ENCODE measurements around the gene SCNN1A.

DNA sequence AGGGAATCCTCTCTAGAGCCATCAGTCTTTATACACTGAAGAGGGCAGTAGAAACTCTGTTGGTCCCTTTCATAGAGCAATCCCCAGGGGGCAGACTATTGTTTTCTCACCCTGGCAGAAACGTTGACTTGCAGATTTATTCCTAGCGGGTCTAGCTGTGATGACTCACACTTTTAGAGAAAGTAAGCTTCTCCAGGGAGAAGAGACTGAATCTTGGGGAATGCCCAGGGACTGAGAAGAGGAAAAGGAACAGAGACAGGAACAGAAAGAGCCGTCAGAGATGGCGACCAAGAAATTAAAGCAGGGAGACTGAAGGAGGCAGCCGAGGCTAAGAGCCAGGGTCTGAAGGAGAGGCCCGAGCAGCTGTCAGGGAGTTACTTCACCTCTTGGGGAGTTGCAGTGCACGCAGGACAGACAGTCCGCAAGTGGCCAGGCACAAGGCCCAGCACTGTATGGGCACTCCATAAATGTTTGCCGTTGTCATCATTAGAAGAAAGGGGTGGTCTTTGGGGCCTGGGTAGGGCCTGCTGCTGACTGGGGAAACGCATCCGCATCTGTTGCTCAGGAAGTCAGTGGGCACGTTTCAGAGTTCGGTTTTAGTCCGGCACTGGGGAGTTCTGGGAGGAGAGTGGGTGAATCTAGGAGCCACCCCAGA lies 51.9 kb downstream of the SCNN1A start:
- TF ChIP-seq, protein P1, sequence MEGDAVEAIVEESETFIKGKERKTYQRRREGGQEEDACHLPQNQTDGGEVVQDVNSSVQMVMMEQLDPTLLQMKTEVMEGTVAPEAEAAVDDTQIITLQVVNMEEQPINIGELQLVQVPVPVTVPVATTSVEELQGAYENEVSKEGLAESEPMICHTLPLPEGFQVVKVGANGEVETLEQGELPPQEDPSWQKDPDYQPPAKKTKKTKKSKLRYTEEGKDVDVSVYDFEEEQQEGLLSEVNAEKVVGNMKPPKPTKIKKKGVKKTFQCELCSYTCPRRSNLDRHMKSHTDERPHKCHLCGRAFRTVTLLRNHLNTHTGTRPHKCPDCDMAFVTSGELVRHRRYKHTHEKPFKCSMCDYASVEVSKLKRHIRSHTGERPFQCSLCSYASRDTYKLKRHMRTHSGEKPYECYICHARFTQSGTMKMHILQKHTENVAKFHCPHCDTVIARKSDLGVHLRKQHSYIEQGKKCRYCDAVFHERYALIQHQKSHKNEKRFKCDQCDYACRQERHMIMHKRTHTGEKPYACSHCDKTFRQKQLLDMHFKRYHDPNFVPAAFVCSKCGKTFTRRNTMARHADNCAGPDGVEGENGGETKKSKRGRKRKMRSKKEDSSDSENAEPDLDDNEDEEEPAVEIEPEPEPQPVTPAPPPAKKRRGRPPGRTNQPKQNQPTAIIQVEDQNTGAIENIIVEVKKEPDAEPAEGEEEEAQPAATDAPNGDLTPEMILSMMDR (conservative IDR thresholded peaks at IDR 0.05; ENCODE audit: low read depth, low read length): peak; percentile 84
- TF ChIP-seq SMC3 (IDR thresholded peaks at IDR 0.05; ENCODE audit: low read depth, low read length) (peak; percentile 75), POLR2A (IDR thresholded peaks at IDR 0.05; ENCODE audit: low read depth, low read length) (no peak; the same call in 1 of the 2 replicates), MXI1 (IDR thresholded peaks at IDR 0.05; ENCODE audit: borderline replicate concordance, low read depth, low read length) (no peak), MAZ (IDR thresholded peaks at IDR 0.05; ENCODE audit: borderline replicate concordance, low read depth, low read length) (no peak), RAD21 (IDR thresholded peaks at IDR 0.05; ENCODE audit: low read length) (peak; percentile 58), MAFK (IDR thresholded peaks at IDR 0.05; ENCODE audit: low read depth, low read length) (peak; percentile 84), RCOR1 (IDR thresholded peaks at IDR 0.05; ENCODE audit: insufficient replicate concordance, low read length) (no peak)
- TF ChIP-seq, protein P2, sequence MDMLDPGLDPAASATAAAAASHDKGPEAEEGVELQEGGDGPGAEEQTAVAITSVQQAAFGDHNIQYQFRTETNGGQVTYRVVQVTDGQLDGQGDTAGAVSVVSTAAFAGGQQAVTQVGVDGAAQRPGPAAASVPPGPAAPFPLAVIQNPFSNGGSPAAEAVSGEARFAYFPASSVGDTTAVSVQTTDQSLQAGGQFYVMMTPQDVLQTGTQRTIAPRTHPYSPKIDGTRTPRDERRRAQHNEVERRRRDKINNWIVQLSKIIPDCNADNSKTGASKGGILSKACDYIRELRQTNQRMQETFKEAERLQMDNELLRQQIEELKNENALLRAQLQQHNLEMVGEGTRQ (IDR thresholded peaks at IDR 0.05; ENCODE audit: low read depth, low read length): no peak

Data from IMR-90 (cell line).